Neural progenitor cell (in vitro differentiated cells): ENCODE data around the gene CYP3A5.

Source experiments
- EZH2 ChIP-seq: fragments of 200-600 bp; sonication (generic); IDR thresholded peaks from 2 replicates; pipeline ENCODE4 v1.6.1; 2017; ENCODE audit warnings: antibody characterized with exemption, mild to moderate bottlenecking, moderate library complexity
- TF ChIP-seq, protein P1 (sequence below): fragments of 200-600 bp; sonication (generic); IDR thresholded peaks from 2 replicates; pipeline ENCODE4 v1.5.1; 2017; ENCODE audit warnings: antibody characterized with exemption, mild to moderate bottlenecking

GRCh38 chr7:99651290-99651689 lies 28.5 kb downstream of the CYP3A5 start:
- TF ChIP-seq, protein P1, sequence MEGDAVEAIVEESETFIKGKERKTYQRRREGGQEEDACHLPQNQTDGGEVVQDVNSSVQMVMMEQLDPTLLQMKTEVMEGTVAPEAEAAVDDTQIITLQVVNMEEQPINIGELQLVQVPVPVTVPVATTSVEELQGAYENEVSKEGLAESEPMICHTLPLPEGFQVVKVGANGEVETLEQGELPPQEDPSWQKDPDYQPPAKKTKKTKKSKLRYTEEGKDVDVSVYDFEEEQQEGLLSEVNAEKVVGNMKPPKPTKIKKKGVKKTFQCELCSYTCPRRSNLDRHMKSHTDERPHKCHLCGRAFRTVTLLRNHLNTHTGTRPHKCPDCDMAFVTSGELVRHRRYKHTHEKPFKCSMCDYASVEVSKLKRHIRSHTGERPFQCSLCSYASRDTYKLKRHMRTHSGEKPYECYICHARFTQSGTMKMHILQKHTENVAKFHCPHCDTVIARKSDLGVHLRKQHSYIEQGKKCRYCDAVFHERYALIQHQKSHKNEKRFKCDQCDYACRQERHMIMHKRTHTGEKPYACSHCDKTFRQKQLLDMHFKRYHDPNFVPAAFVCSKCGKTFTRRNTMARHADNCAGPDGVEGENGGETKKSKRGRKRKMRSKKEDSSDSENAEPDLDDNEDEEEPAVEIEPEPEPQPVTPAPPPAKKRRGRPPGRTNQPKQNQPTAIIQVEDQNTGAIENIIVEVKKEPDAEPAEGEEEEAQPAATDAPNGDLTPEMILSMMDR = no peak
- no peak for TF ChIP-seq EZH2
